SK-N-DZ (cell line): ENCODE data around the gene SYN1. TPM values are rescaled to one million over a fixed set of nuclear protein-coding genes. Genes with fewer than 3 reads are reported as not detected.
"Not testable (repeated sequence)": the region's sequence is repeated elsewhere in the genome, so short reads cannot be mapped to it uniquely, and the experiment has no call there.

Experiments used
- DNase-seq: peaks from one replicate; pipeline ENCODE4 v3.0.0-alpha.2; 2015; ENCODE audit warnings: low spot score
- polyA plus RNA-seq, 2 experiments: library from polyadenylated mRNA; depleted of rRNA; stranded (reverse); fragments of >200 nt; gene quantifications; 2 replicates each; pipeline ENCODE4 v1.2.3, GENCODE V29; 2014

SYN1 gene
- 2.5 and 3.8 TPM in 2 replicates for polyA plus RNA-seq (2014; cell fraction: cytosol; rRNA removed)
- 2.0 and 4.9 TPM in 2 replicates for polyA plus RNA-seq (2014; cell fraction: nucleus; rRNA removed)

- DNase-seq = peak; percentile 82
These were observed at the start of gene SYN1 for GRCh38 chrX:47619486-47620302. Gene SYN1, minus strand, starts transcription at chrX:47619857. Its CDS starts 129 bp downstream, at chrX:47619728.

GRCh38 chrX:47665797-47666196 is 46.1 kb upstream of the SYN1 start:
- not testable (repeated sequence) for DNase-seq

- DNase-seq = no peak
These were observed 45.1 kb upstream of the SYN1 start for GRCh38 chrX:47664737-47665136.

- no peak for DNase-seq
These were observed 42.5 kb upstream of the SYN1 start for GRCh38 chrX:47662144-47662657.

GRCh38 chrX:47661539-47661938 is 41.9 kb upstream of the SYN1 start:
- no peak for DNase-seq

- no peak for DNase-seq
These were observed 39.7 kb upstream of the SYN1 start for GRCh38 chrX:47659421-47659726.

- peak; percentile 94 for DNase-seq
These were observed 39.2 kb upstream of the SYN1 start, which contains the start of gene UXT for GRCh38 chrX:47658684-47659420. Gene UXT, minus strand, starts transcription at chrX:47659180. Its CDS starts 253 bp downstream, at chrX:47658927.

- DNase-seq = no peak
These were observed 38.6 kb upstream of the SYN1 start for GRCh38 chrX:47658301-47658683.

GRCh38 chrX:47651043-47651905 is 31.6 kb upstream of the SYN1 start:
- DNase-seq = no peak

GRCh38 chrX:47650164-47651042 is 30.7 kb upstream of the SYN1 start, which contains the start of gene ELK1:
Gene ELK1, minus strand, starts transcription at chrX:47650563. Its CDS starts 9,122 bp downstream, at chrX:47641441.
- peak; percentile 98 for DNase-seq

GRCh38 chrX:47649781-47650163 is 30.1 kb upstream of the SYN1 start:
- DNase-seq = no peak

- DNase-seq = no peak
These were observed 29.6 kb upstream of the SYN1 start for GRCh38 chrX:47649271-47649670.

- no peak for DNase-seq
These were observed 28.7 kb upstream of the SYN1 start for GRCh38 chrX:47648376-47648775.

GRCh38 chrX:47646636-47647035 is 27.0 kb upstream of the SYN1 start:
- DNase-seq = no peak

- no peak for DNase-seq
These were observed 25.9 kb upstream of the SYN1 start for GRCh38 chrX:47645530-47645929.

GRCh38 chrX:47644557-47645091 is 25.0 kb upstream of the SYN1 start:
- DNase-seq = peak; percentile 27

GRCh38 chrX:47643926-47644325 is 24.3 kb upstream of the SYN1 start:
- no peak for DNase-seq

GRCh38 chrX:47638816-47639215 is 19.2 kb upstream of the SYN1 start:
- no peak for DNase-seq

GRCh38 chrX:47637546-47638195 is 18.0 kb upstream of the SYN1 start:
- no peak for DNase-seq
